Measurements from ENCODE around the gene UGGT1. TPM values are rescaled to one million over a fixed set of nuclear protein-coding genes. Genes with fewer than 3 reads are reported as not detected.

Gene UGGT1
- polyA plus RNA-seq (ENCODE audit: insufficient read depth in 1 of 5, insufficient read length in 5 of 5, low replicate concordance in 1 of 5): 10 to 100 TPM; 26.5 to 35.6 (median 31.1) TPM
- long read RNA-seq, donor 1, partial matches to known transcripts: 27 of 27 reads
- long read RNA-seq, donor 1, other reads (novel, unspliced or antisense): 0 of 27 reads
- long read RNA-seq, donor 2, full-length matches to known transcripts: 1 of 1 reads
- long read RNA-seq, donor 2, partial matches to known transcripts: 0 of 1 reads
- long read RNA-seq, donor 2, other reads (novel, unspliced or antisense): 0 of 1 reads
- long read RNA-seq, donor 3: 0 reads
- long read RNA-seq, donor 4: 0 reads
- long read RNA-seq, donor 5: 0 reads
- long read RNA-seq, donor 6, full-length matches to known transcripts: 2 of 21 reads
- long read RNA-seq, donor 6, partial matches to known transcripts: 19 of 21 reads
- long read RNA-seq, donor 6, other reads (novel, unspliced or antisense): 0 of 21 reads
- long read RNA-seq, donor 7, partial matches to known transcripts: 12 of 12 reads
- long read RNA-seq, donor 7, other reads (novel, unspliced or antisense): 0 of 12 reads
- long read RNA-seq, donor 8, full-length matches to known transcripts: 1 of 1 reads
- long read RNA-seq, donor 8, partial matches to known transcripts: 0 of 1 reads
- long read RNA-seq, donor 8, other reads (novel, unspliced or antisense): 0 of 1 reads

GRCh38 chr2:128090945-128091725 lies at the start of gene UGGT1:
Gene UGGT1, plus strand, starts transcription at chr2:128091200. Its CDS starts 158 bp downstream, at chr2:128091358.
- peak; percentile 94 to 97 for DNase-seq

GRCh38 chr2:128041561-128041960 lies 49.4 kb upstream of the UGGT1 start:
- no peak for DNase-seq

GRCh38 chr2:128043041-128043440 lies 48.0 kb upstream of the UGGT1 start:
- no peak for DNase-seq

GRCh38 chr2:128053331-128053730 lies 37.7 kb upstream of the UGGT1 start:
- DNase-seq: no peak

- DNase-seq: no peak
These were observed 36.7 kb upstream of the UGGT1 start for GRCh38 chr2:128054104-128054885.

- DNase-seq: no peak
These were observed 33.7 kb upstream of the UGGT1 start for GRCh38 chr2:128057334-128057733.

GRCh38 chr2:128058114-128058513 lies 32.9 kb upstream of the UGGT1 start:
- no peak for DNase-seq

- DNase-seq: no peak
These were observed 28.4 kb upstream of the UGGT1 start for GRCh38 chr2:128062571-128062970.

GRCh38 chr2:128064353-128064752 lies 26.6 kb upstream of the UGGT1 start:
- no peak for DNase-seq

GRCh38 chr2:128069769-128070168 lies 21.2 kb upstream of the UGGT1 start:
- DNase-seq: no peak

- DNase-seq: no peak
These were observed 17.7 kb upstream of the UGGT1 start for GRCh38 chr2:128073278-128073677.

- no peak for DNase-seq
These were observed 14.4 kb upstream of the UGGT1 start for GRCh38 chr2:128076461-128077106.

- DNase-seq: no peak
These were observed 6.2 kb upstream of the UGGT1 start for GRCh38 chr2:128084757-128085156.

GRCh38 chr2:128086244-128086643 lies 4.8 kb upstream of the UGGT1 start:
- DNase-seq: no peak

GRCh38 chr2:128090575-128090944 lies 440 bp upstream of the UGGT1 start:
- DNase-seq: no peak

- peak; percentile 23 to 25 for DNase-seq
These were observed 703 bp downstream of the UGGT1 start for GRCh38 chr2:128091726-128092080.

- no peak for DNase-seq
These were observed 1.7 kb downstream of the UGGT1 start for GRCh38 chr2:128092656-128093055.

- DNase-seq: no peak
These were observed 2.8 kb downstream of the UGGT1 start for GRCh38 chr2:128093762-128094161.

- no peak for DNase-seq
These were observed 4.2 kb downstream of the UGGT1 start for GRCh38 chr2:128095201-128095600.

GRCh38 chr2:128103407-128103806 lies 12.4 kb downstream of the UGGT1 start:
- no peak for DNase-seq

GRCh38 chr2:128105072-128105471 lies 14.1 kb downstream of the UGGT1 start:
- no peak for DNase-seq
